H1 (cell line): ENCODE data around the gene SMIM10. TPM values are rescaled to one million over a fixed set of nuclear protein-coding genes. Genes with fewer than 3 reads are reported as not detected.

Experiments used
- CTCF ChIA-PET: fragments of 300-600 bp; sonication (Branson Sonifier 250); formaldehyde crosslinking; loops from one replicate; lab custom pipeline; 2021; ENCODE audit not compliant: partially characterized antibody; lab: Charles Lee
- POLR2A ChIA-PET: fragments of 300-600 bp; sonication (Branson Sonifier 250); formaldehyde crosslinking; loops from one replicate; lab custom pipeline; 2021; ENCODE audit warnings: inconsistent platforms; ENCODE audit not compliant: partially characterized antibody; lab: Charles Lee
- DNase-seq, 2 experiments: peaks; one replicate each; pipeline versions ENCODE4 v3.0.0 to v3.0.0-alpha.2; 2010 to 2022; ENCODE audit warnings: low spot score in 2 of 2, low read depth in 1 of 2, mixed read lengths in 1 of 2
- FAIRE-seq: peaks from 2 replicates; lab custom pipeline; 2011; peaks lifted over from hg19 to GRCh38; lab: Jason Lieb, UNC
- H2AFZ ChIP-seq: 2 replicates; pipeline ENCODE4 v1.8.1; 2012; ENCODE audit warnings: low read length, inconsistent platforms
- H2AK5ac ChIP-seq: 2 replicates; pipeline ENCODE4 v1.6.1; 2013; ENCODE audit warnings: low read depth, low read length
- H2BK120ac ChIP-seq: replicated peaks from 2 replicates; pipeline ENCODE3; 2013; ENCODE audit warnings: low read depth, low read length, inconsistent platforms
- H2BK12ac ChIP-seq: 2 replicates; pipeline ENCODE4 v1.6.1; 2013; ENCODE audit warnings: low read depth, low read length
- H2BK15ac ChIP-seq: 2 replicates; pipeline ENCODE4 v1.6.1; 2013; ENCODE audit warnings: low read length
- H2BK20ac ChIP-seq: 2 replicates; pipeline ENCODE4 v1.6.1; 2013; ENCODE audit warnings: low read length
- H2BK5ac ChIP-seq: 2 replicates; pipeline ENCODE4 v1.6.1; 2013; ENCODE audit warnings: low read depth, low read length
- H3K14ac ChIP-seq: 2 replicates; pipeline ENCODE4 v1.6.1; 2013; ENCODE audit warnings: inconsistent platforms; ENCODE audit not compliant: insufficient read length
- H3K18ac ChIP-seq: 2 replicates; pipeline ENCODE4 v1.6.1; 2013; ENCODE audit warnings: low read length; ENCODE audit errors: extremely low read depth
- H3K23ac ChIP-seq: 2 replicates; pipeline ENCODE4 v1.6.1; 2013; ENCODE audit warnings: inconsistent platforms; ENCODE audit not compliant: insufficient read length
- H3K23me2 ChIP-seq: 2 replicates; pipeline ENCODE4 v1.6.1; 2013; ENCODE audit warnings: low read depth, low read length
- H3K27ac ChIP-seq: 2 replicates; pipeline ENCODE4 v1.6.1; 2011; ENCODE audit warnings: low read depth, low read length, inconsistent platforms
- H3K27me3 ChIP-seq, 4 experiments: replicated peaks in 1 of 4; 1 replicate in 1 of 4; 2 replicates in 3 of 4; pipeline versions ENCODE4 v1.6.1 to v1.8.1; 2011 to 2013; ENCODE audit warnings: low read length in 3 of 4, mild to moderate bottlenecking in 3 of 4, inconsistent platforms in 2 of 4, mixed read lengths in 2 of 4, moderate library complexity in 1 of 4; ENCODE audit not compliant: control insufficient read depth in 3 of 4, insufficient read depth in 3 of 4; ENCODE audit errors: extremely low read depth in 1 of 4
- H3K36me3 ChIP-seq, 4 experiments: 2 replicates each; pipeline versions ENCODE4 v1.6.1 to v1.8.1; 2011 to 2013; ENCODE audit warnings: mild to moderate bottlenecking in 4 of 4, low read length in 3 of 4, moderate library complexity in 2 of 4, control low read depth in 1 of 4, inconsistent platforms in 1 of 4; ENCODE audit not compliant: insufficient read depth in 4 of 4, control insufficient read depth in 2 of 4
- H3K4ac ChIP-seq: replicated peaks from 2 replicates; pipeline ENCODE3; 2013; ENCODE audit warnings: low read length, low read depth, mixed read lengths, inconsistent platforms; ENCODE audit not compliant: insufficient read length
- H3K4me1 ChIP-seq, 4 experiments: replicated peaks in 1 of 4; 1 replicate in 1 of 4; 2 replicates in 3 of 4; pipeline versions ENCODE4 v1.6.1 to v1.8.1; 2011 to 2013; ENCODE audit warnings: low read length in 3 of 4, inconsistent platforms in 2 of 4, mixed read lengths in 1 of 4; ENCODE audit not compliant: insufficient read depth in 4 of 4, control insufficient read depth in 3 of 4
- H3K4me2 ChIP-seq, 2 experiments: 2 replicates each; pipeline versions ENCODE4 v1.6.1 to v1.8.1; 2011 to 2013; ENCODE audit warnings: low read depth in 2 of 2, low read length in 2 of 2, control low read depth in 1 of 2, inconsistent platforms in 1 of 2, mild to moderate bottlenecking in 1 of 2; ENCODE audit not compliant: insufficient read depth in 1 of 2
- H3K4me3 ChIP-seq, 4 experiments: fragments of 200-600, 300-600 bp in 1 of 4; sonication (generic), shearing (Covaris generic), sonication (Bioruptor Twin) in 1 of 4; 2 replicates each; pipeline versions ENCODE4 v1.5.1 to v1.8.1; 2011 to 2016; ENCODE audit warnings: low read length in 4 of 4, low read depth in 3 of 4, control low read depth in 2 of 4, inconsistent platforms in 2 of 4, mild to moderate bottlenecking in 2 of 4, mixed read lengths in 1 of 4, moderate library complexity in 1 of 4; ENCODE audit not compliant: insufficient read depth in 2 of 4; ENCODE audit errors: extremely low read depth in 1 of 4
- H3K56ac ChIP-seq: replicated peaks from 2 replicates; pipeline ENCODE3; 2013; ENCODE audit warnings: low read depth, mild to moderate bottlenecking, mixed read lengths, low read length, inconsistent platforms; ENCODE audit not compliant: insufficient read length
- H3K79me1 ChIP-seq: 2 replicates; pipeline ENCODE4 v1.6.1; 2013; ENCODE audit warnings: low read depth, low read length, control low read depth
- H3K79me2 ChIP-seq, 2 experiments: 2 replicates each; pipeline versions ENCODE4 v1.6.1 to v1.8.1; 2012 to 2013; ENCODE audit warnings: low read length in 2 of 2, mild to moderate bottlenecking in 2 of 2, inconsistent platforms in 1 of 2; ENCODE audit not compliant: insufficient read depth in 2 of 2, control insufficient read depth in 1 of 2
- H3K9ac ChIP-seq, 4 experiments: replicated peaks in 1 of 4; 1 replicate in 1 of 4; 2 replicates in 3 of 4; pipeline versions ENCODE4 v1.6.1 to v1.8.1; 2011 to 2013; ENCODE audit warnings: low read depth in 3 of 4, low read length in 3 of 4, control low read depth in 2 of 4, mild to moderate bottlenecking in 2 of 4, moderate library complexity in 2 of 4, inconsistent platforms in 1 of 4; ENCODE audit errors: extremely low read depth in 1 of 4
- H3K9me3 ChIP-seq, 2 experiments: 2 replicates each; pipeline versions ENCODE4 v1.6.1 to v1.8.1; 2012 to 2013; ENCODE audit warnings: mild to moderate bottlenecking in 2 of 2, moderate library complexity in 2 of 2, control low read depth in 1 of 2, inconsistent platforms in 1 of 2, low read depth in 1 of 2, low read length in 1 of 2, mixed read lengths in 1 of 2; ENCODE audit not compliant: insufficient read depth in 2 of 2
- H4K20me1 ChIP-seq, 2 experiments: replicated peaks in 1 of 2; 2 replicates each; pipeline versions ENCODE3 to v1.8.1; 2011 to 2013; ENCODE audit warnings: inconsistent platforms in 2 of 2, low read length in 2 of 2, mild to moderate bottlenecking in 1 of 2; ENCODE audit not compliant: insufficient read depth in 2 of 2, control insufficient read depth in 1 of 2
- H4K5ac ChIP-seq: 2 replicates; pipeline ENCODE4 v1.6.1; 2013; ENCODE audit warnings: low read length, low read depth, mixed read lengths, inconsistent platforms; ENCODE audit not compliant: insufficient read length
- H4K8ac ChIP-seq: 2 replicates; pipeline ENCODE4 v1.8.0; 2013; ENCODE audit warnings: mild to moderate bottlenecking, moderate library complexity, low read length, inconsistent platforms; ENCODE audit not compliant: insufficient read depth; ENCODE audit errors: extremely low read depth
- H4K91ac ChIP-seq: replicated peaks from 2 replicates; pipeline ENCODE3; 2013; ENCODE audit warnings: low read length, mixed read lengths, inconsistent platforms; ENCODE audit not compliant: insufficient read length
- CBX8 ChIP-seq: fragments of 300-800, 300-1000 bp; sonication (generic); IDR thresholded peaks from 2 replicates; pipeline ENCODE4 v1.7.1; 2016; ENCODE audit warnings: low read depth, low read length, borderline replicate concordance
- EZH2 ChIP-seq: fragments of 200-600 bp; sonication (generic); IDR thresholded peaks from 2 replicates; pipeline ENCODE4 v1.7.1; 2012; ENCODE audit warnings: low read depth, mild to moderate bottlenecking, moderate library complexity, low read length, inconsistent platforms; ENCODE audit not compliant: severe bottlenecking
- KDM5A ChIP-seq: fragments of 200-600 bp; IDR thresholded peaks from 2 replicates; pipeline ENCODE4 v1.7.1; 2012; ENCODE audit warnings: mild to moderate bottlenecking, low read length, inconsistent platforms, mixed read lengths
- NANOG ChIP-seq: IDR thresholded peaks from 2 replicates; pipeline ENCODE4 v1.6.1; 2011; ENCODE audit warnings: low read length, low read depth, mild to moderate bottlenecking, inconsistent platforms; ENCODE audit not compliant: insufficient read depth, poor library complexity, severe bottlenecking
- RXRA ChIP-seq: IDR thresholded peaks from 2 replicates; pipeline ENCODE4 v1.6.1; 2011; ENCODE audit warnings: low read depth, mild to moderate bottlenecking, low read length, moderate library complexity; ENCODE audit not compliant: insufficient read depth
- SIRT6 ChIP-seq: IDR thresholded peaks from one replicate; pipeline ENCODE4 v1.7.1; 2012; ENCODE audit warnings: low read length, inconsistent platforms
- SRF ChIP-seq: IDR thresholded peaks from 2 replicates; pipeline ENCODE4 v1.6.1; 2011; ENCODE audit warnings: mild to moderate bottlenecking, low read depth, low read length, moderate library complexity
- SUZ12 ChIP-seq: fragments of 200-600 bp; sonication (generic); IDR thresholded peaks from 2 replicates; pipeline ENCODE4 v1.6.1; 2012; ENCODE audit warnings: mild to moderate bottlenecking, inconsistent platforms, low read length, moderate library complexity, mixed read lengths
- WGBS, 2 experiments: shearing (Covaris generic) in 1 of 2; methylation state at CpG; one replicate each; pipeline versions ENCODE4 v1.1.6 to v1.1.7; 2013 to 2015; ENCODE audit warnings: low lambda C conversion rate in 2 of 2, mixed read lengths in 2 of 2, inconsistent platforms in 1 of 2, low coverage in 1 of 2, missing lambda C conversion rate in 1 of 2; ENCODE audit not compliant: insufficient replicate concordance in 2 of 2, insufficient coverage in 1 of 2, insufficient read length in 1 of 2; ENCODE audit errors: extremely low coverage in 1 of 2, missing lambda C conversion rate in 1 of 2; 5-methylcytosine and 5-hydroxymethylcytosine counted together
- polyA plus RNA-seq, 7 experiments: library from polyadenylated mRNA; depleted of rRNA in 3 of 7; stranded (reverse) in 5 of 7; unstranded in 2 of 7; fragments of >200 nt in 5 of 7; fragments of 200-250 nt in 2 of 7; gene quantifications; 1 replicate in 5 of 7; 2 replicates in 1 of 7; 4 replicates in 1 of 7; pipeline versions ENCODE4 v1.2.1 to v1.2.3, GENCODE V29; 2011 to 2013; ENCODE audit warnings: missing spikeins in 2 of 7, mixed read lengths in 2 of 7
- total RNA-seq: library from RNA; stranded (reverse); fragmentation: NEBNext Ultra II Directional; extraction: Animal tissue kit (Norgen Biotek cat#: 25700); gene quantifications from 2 replicates; pipeline ENCODE4 v1.2.1, GENCODE V29; 2021

SMIM10 gene
- total and polyA plus RNA-seq, 2 of the 8 experiments (the other 6 are each of a cell fraction or from before 2014, with no cell fraction given): 2.3 to 2.8 TPM

GRCh38 chrX:134948333-134949241, 42.2 kb upstream of the SMIM10 start:
- Histone ChIP-seq H2BK5ac (no peak overlapping the region), H3K79me1 (no peaks in the 10 kb centered on the region), H3K4me1 (peaks cover 0 to 2% (median 0%) of the 10 kb centered on the region in 4 experiments; a peak in 3 of 7 replicates), H3K27me3 (no peaks in the 10 kb centered on the region), H3K18ac (no peak overlapping the region), H3K4me3 (no peak overlapping the region), H3K23ac (no peak overlapping the region), H4K20me1 (no peaks in the 10 kb centered on the region), H3K9me3 (no peaks in the 10 kb centered on the region), H3K9ac (no peak overlapping the region), H2BK120ac (no peak overlapping the region), H4K8ac (no peak overlapping the region), H2AK5ac (no peak overlapping the region), H3K23me2 (no peaks in the 10 kb centered on the region), H4K91ac (no peak overlapping the region), H2AFZ (no peak overlapping the region), H3K4ac (no peak overlapping the region), H3K4me2 (no peak overlapping the region), H4K5ac (no peak overlapping the region)
- ChIA-PET CTCF (interaction anchor here (1.2 kb wide), 1 partner anchor 16 kb away, joined by 3 read pairs; no protein-coding TSS in a partner anchor), POLR2A (no interaction called here)
- no peak for FAIRE-seq
- no peak for DNase-seq
- TF ChIP-seq SUZ12 (no peak), EZH2 (no peak), RXRA (no peak), KDM5A (no peak), CBX8 (no peak), SIRT6 (no peak), NANOG (no peak), SRF (no peak)
- TF ChIP-seq, all 59 proteins: peak for 0
- 89% methylated on average over 2 of the region's 3 CpGs; no CpG with 5 or more reads in 1 of the 2 experiments for WGBS, 2 experiments
- H3K36me3 ChIP-seq: no peaks in the 10 kb centered on the region
- H2BK20ac ChIP-seq: no peak overlapping the region
- no peak overlapping the region for H3K27ac ChIP-seq
- no peaks in the 10 kb centered on the region for H3K79me2 ChIP-seq
- H2BK12ac ChIP-seq: no peak overlapping the region
- H2BK15ac ChIP-seq: no peak overlapping the region
- H3K14ac ChIP-seq: no peak overlapping the region
- H3K56ac ChIP-seq: no peak overlapping the region
